ENCODE results near the gene KAZN.

KAZN gene

DNA sequence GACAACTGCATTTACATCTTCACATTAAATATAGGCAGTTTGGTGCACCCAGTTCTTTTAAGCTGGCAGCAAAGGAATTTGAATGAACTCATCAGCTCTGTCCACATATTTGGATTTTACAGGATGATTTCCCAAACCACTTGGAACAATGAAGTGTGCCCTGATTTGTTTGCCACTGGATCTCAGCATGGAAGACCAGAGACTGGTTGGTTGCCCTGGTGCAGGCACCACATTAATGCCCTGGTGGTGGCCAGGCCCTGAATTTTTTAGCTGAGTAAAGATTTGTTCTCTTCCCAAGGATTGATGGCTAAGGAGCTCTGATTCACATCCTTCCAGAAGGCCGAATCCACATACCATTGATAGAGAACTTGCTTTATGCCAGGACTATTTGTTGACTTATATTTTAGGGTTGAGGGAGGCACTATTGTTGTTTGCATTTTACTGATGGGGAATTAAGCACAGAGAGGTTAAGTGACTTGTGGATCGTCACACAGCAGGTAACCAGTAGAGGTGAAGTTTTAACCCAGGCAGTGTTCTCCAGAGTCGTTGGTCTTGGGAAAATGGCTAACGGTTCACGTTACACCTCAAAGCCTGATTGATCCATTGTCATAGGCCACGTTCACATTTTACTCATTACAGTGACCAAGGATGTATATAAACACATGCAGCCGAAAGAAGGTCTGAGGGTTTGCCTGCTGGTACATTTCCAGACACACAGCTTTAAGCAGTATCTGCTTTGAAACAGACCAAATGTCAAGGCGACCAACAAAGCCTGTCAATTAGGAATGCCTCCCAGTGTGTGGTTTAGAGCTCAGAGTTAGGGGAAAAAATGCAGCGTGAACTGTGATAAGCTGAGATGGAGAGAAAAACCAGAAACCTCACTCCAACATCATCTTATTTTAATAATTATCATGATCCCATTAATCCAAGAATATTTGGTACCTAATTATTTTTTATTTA is 50.7 kb downstream of the KAZN start:
- no peak for DNase-seq

DNA sequence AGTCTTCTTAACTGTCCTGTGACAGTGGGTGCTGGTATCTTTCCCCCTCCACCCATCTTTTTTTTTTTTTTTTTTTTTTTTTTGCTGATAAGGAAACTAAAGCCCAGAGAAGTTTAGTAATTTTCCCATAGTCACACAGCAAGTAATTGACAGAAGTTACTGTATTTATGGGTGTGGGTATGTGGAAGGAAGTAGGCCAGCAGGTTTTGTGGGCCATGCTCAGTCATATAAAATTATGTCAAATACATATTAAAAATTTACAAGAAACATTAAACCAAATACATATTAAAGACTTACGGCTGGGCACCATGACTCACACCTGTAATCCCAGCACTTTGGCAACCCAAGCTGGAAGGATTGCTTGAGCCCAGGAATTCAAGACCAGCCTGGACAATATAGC is 51.5 kb downstream of the KAZN start:
- no peak for DNase-seq

DNA sequence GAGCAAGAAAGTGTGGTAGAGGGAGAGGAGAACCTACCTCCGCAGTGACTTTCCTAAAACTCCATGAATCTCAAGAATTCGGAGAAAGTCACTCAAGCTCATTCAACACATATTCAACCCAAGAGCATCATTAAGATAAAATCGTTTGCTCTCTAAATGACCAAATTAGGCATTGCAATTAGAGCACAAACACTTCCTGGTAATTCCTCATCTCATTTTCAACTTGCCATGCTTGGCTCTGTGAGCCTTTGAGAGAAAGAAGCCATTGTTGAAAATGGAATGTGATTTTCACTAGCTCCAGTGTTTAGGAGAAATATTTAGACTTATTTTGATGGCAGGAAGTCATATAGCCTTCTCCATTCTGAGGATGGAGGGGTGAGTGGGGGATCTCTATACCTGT is 52.5 kb downstream of the KAZN start:
- no peak for DNase-seq

DNA sequence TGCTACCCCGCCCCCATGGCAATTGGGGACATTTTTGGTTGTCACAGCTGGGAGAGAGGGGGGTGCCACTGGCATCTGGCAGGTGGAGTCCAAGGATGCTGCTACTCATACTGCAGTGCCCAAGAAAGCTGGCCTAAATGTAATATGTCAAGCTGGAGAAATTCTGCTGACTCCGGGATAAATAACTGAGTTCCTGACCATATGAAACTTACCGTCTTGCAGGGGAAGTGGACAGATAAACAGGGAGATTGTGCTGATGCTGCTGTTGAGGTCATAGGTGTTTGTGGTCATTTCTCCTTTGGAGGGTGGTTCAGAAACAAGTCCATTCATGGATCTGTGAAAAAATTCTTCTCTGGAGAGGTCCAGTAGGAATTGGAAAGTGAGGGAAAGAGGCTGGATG is 54.4 kb downstream of the KAZN start:
- DNase-seq, result no peak

DNA sequence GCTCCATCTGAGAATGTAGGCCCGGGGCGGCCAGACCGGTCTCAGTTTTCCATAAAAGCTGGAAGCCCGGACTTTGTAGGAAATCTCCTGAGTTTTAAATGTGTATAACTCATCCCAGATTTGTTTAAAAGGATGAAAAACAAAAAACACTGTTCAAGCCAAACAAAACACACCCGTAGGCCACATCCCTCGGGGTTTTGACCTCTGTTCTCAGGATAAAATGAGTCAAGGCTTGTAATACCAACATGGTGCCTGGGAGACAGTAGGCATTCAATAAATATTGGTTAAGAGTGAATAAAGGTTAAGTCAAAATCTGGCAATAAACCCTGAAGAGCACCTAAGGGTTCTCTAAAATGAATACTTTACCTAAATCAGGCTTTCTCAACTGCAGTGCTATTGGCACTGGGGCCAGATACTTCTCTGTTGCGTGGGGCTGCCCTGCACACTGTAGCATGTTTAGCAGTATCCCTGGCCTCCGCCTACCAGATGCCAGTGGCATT is 55.0 kb downstream of the KAZN start:
- no peak for DNase-seq

DNA sequence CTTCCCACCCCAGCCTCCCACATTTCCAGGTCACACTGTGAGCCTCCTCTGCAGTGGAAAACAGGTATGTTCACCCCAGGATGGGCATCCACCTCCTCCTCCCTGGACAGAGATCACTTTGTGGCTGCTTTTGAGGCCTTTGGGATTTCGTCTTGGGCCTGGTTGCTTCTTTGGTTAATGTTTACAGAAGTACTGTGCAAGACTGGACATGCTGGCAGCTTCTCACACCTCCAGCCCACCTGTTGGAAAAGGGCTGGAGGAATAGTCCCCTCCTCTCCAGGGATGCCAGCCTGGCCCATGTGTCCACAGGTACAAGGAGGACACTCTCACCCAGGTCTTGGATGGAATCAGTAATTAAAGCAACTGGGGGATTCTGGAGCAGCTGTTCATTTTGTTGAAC is 56.1 kb downstream of the KAZN start:
- no peak for DNase-seq

DNA sequence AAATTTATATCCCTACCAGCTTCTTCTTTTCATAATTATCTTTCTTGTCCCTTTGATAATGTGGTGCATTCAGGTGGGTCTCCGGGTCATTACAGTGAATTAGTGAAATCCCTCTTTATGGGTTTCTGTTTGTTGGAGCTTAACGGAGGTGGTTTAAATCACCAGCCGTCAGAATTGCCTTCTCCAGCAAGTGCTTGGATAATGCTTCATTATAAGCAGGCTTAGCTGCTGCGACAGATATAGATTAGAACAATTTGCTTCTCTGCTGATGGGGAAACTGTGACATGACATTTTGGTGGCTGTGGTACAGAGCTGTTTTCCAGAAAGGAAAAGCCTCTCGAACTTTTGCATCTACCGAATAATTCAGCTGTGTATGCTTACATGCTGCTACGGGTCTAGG is 56.9 kb downstream of the KAZN start:
- no peak for DNase-seq

DNA sequence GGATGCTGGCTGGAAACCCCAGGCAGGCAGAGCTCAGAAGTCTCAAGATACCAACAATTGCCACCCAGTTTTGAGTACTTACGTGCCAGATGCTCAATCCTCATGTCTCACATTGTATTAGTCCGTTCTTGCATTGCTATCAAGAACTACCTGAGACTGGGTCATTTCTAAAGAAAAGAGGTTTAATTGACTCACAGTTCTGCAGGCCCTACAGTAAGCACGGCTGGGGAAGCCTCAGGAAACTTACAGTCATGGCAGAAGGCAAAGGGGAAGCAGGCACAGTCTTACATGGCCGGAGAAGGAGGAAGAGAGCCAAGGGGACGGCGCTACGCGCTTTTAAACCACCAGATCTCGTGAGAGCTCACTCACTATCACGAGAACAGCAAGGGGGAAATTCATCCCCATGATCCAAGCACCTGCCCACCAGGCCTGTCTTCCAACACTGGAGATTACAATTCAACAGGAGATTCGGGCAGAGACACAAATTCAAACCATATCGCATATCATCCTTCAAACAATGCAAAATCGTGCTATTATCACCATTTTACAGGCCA is 58.0 kb downstream of the KAZN start:
- DNase-seq, result no peak

DNA sequence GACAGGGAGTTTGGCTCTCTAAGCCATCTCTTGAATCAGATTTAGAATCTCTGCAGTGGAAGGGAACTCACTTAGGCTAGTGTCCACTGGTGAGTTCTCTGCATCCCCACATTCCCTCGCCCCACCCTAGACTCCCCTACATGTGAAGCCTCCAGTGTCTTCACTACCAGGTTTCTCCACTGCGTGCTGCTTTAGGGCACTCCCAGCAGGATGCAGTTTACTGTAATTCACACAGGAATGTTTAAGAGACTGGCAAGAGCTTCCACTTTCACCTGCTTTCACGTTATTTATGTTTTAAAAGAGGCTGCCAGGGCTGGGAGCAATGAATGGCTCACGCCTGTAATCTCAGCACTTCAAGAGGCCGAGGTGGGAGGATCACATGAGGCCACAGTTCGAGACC is 60.2 kb downstream of the KAZN start:
- no peak for DNase-seq

DNA sequence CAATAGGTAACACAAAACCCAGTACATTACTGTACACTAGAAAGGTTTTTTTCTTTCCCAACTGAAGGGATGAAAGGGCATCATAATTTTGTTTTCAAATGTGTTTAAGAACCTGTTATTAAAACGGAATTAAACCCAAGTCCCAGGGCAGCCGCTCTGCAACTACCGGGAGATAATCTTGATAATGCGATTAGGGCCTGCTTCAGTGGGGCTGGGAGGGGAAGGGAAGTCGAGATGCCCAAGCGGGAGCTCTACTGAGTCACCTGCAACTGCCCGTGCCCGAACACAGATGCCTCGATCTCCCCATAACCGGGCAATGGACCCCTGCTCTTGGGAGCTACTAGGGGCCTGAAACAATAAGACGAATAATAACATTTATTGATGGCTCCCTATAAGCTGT is 61.4 kb downstream of the KAZN start:
- DNase-seq, result no peak

DNA sequence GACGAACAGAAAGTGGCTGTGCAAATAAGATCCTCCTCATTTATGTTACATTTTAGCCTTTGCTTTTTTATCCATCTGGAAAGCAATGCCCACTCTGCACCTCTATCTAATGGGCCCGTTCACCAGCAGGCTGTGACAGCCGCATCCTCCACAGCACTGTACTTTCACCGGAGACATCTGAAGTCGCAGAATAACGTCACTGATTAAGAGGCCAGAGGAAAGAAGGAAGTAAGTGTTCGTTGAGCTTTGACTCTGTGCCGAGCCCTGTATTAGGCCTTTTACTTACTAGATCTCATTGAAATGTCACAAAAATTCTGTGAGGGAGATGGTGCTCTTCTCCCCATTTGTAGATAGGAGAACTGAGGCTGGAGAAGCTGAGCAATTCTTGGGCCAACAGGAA is 62.3 kb downstream of the KAZN start:
- peak; percentile 28 for DNase-seq

DNA sequence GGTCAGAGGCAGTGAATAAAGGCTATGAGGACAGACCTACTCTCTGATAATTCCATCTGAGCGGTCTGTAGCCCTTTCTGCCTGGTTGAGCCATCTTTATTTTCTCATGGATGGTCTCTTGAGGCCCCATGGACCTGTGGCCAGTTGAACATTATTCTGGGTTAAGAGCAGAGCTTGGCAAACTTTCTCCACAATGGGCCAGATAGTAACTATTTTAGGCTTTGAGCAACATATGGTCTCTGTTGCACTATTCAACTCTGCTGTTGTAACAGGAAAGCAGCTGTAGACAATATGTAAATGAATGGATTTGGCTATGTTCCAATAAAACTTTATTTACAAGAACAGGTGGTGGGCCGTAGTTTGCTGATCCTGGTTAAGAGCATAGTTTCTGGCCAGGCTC is 62.7 kb downstream of the KAZN start:
- no peak for DNase-seq

DNA sequence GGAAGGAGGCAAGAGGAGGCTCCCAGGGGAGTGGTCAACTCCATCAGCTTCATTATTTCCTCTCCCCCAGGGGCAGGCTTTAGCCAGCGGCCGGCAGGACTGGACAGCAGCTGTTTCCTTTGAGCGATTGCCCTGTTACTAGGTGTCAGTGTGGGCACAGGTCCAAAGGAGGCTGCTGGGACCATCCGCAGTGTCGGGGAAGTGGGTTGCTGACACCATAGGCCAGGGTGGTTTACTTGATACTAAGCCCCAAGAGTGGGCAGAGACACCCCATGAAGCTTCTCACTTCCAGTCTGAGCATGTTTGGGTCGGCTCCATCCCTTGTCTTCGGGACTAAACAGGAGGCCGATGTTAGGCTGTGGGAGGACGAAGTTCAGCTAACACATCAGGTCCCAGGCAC is 63.6 kb downstream of the KAZN start:
- no peak for DNase-seq

DNA sequence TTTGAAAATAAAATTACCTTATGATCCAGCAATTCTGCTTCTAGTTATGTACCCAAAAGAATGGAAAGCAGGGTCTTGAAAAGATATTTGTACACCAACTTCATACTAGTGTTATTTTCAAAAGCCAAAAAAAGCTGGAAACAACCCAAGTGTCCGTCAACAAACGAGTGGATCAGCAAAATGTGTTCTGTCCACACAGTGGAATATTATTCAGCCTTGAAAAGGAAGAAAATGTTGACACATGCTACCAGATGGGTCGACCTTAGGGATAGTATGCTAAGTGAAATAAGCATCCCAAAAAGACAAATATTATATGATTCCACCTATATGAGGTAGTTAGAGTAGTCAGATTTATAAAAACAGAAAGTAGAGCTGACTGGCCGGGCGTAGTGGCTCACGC is 65.3 kb downstream of the KAZN start:
- DNase-seq, result no peak

DNA sequence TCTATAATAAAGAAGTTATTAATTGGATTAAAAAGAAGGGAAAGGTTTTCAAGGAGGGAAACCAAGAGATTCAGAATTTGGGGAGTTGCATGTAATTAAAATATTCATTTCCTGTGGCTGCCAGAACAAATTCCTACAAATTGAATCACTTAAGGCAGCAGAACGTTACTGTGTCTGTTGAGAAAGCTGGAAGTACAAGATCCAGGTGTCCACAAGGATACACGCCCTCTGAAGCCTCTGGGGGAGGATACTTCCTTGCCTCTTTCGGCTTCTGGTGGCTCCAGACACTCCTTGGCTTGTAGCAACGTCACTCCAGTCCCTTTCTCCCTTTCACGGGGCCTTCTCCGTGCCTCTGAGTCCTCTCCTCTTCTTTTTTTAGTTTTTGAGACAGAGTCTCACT is 67.9 kb downstream of the KAZN start:
- DNase-seq, result no peak

DNA sequence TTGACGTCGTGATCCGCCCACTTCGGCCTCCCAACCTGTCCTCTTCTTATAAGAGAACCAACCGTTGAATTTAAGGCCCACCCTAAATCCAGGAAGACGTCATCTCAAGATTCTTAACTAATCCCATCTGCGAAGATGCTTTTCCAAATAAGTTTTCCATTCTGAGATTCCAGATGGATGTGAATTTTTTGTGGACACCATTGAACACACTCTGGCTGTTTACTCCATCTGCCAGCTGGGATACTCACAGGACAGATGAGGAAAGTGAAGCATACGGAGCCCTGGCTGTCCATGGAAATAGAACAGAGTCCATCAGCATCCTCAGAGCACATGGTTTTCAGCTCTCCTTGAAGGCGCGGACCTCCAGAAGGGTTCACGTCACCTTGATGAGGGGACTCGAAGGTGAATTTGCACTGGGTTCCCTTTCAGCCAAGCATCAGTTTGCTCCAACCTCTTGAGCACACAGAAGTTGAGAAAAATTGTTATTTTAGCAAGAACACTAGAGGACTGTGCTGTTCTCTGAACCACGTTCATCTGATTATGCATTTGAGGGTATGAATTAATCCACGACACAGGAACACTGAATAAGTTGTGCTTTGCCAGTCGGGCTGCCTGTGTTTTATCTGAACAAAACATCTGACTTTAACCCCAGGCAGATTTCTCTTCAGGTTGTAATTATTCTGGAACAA is 68.6 kb downstream of the KAZN start:
- DNase-seq, result no peak

DNA sequence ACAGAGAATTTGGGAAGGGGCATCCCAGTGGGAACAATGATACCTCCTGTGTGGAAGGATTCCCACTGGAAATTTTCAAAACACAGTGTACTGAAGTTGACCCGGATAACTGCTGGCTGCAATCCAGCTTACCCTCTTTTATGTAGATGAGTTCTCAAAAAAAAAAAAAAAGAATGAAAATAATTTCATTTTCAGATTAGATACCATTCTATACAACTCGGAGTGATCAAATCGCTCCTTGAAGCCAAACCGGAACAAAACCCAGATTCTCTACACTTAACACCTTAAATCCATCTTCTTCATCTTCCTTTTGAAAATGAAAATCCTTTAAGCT is 69.1 kb downstream of the KAZN start:
- no peak for DNase-seq

DNA sequence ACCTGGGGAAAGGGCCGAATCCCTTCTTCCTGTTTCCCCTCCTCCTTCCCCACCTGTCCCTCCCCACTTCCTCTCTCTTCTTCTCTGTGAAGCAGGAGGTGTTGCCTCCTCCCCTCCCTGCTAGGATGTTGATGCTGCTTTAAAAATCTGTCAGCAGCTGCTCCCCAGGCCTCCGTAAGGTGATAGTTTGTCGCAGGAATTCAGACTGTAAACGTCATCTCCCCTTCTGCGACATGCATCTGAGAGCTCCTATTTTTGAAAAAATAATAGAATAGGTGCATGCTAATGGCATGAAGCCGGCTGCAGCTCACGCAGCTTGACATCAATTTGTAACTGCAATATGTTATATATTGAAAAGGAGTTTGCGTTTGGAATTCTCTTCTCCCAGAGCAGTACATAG is 70.1 kb downstream of the KAZN start:
- no peak for DNase-seq

DNA sequence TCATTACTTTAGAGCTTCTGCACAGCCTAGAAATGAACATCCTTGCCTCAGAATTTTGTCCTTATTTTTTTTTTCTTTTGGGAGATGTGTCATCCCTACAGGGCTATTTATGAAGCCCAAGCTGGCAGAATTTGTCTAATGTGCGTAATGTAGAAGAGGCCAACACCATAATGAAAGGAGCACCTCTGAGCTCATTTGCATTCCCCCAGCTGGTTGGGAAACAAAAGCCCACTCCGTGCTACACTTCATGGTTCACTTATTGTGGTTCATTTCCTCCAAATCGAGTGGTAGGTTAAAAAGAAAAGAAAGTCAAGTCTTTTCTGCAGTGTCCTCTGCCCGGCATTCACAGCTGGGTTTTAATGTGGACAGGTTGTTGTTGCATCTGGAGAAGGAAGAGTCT is 73.5 kb downstream of the KAZN start:
- no peak for DNase-seq

DNA sequence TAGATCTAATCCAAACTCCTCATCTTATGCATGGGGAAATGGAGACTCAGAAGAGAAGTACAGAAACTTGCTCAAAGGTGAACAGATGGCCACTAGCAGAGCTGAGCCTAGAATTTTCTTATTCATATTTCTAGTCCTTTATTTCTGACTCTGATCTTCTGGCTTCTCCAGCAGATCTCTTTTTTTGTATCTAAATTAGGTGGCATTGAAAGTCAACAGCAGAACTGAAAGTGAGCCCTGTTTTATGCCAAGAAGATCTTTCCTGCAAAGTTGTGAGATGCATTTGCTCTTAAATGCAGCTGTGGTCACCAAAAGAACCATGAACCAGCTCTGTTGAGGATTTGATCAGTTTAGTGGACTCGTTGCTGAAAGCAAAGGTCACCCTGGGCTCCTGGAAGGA is 75.5 kb downstream of the KAZN start:
- no peak for DNase-seq

DNA sequence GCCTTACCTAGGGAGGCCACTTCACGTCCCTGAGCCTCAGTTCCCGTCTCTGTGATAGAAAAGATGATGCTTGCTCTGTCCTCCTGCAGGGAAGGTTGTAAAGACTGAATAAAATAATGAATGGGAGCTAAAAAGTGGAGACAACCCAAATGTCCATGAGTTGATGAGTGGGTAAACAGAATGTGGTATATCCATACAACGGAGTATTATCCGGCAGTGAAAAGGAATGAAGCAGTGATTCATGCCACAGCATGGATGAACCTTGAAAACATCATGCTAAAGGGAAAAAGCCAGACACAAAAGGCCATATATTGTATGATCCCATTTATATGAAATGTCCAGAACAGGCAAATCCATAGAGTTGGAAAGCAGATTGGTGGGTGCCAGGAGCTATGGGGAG is 77.9 kb downstream of the KAZN start:
- DNase-seq, result no peak

DNA sequence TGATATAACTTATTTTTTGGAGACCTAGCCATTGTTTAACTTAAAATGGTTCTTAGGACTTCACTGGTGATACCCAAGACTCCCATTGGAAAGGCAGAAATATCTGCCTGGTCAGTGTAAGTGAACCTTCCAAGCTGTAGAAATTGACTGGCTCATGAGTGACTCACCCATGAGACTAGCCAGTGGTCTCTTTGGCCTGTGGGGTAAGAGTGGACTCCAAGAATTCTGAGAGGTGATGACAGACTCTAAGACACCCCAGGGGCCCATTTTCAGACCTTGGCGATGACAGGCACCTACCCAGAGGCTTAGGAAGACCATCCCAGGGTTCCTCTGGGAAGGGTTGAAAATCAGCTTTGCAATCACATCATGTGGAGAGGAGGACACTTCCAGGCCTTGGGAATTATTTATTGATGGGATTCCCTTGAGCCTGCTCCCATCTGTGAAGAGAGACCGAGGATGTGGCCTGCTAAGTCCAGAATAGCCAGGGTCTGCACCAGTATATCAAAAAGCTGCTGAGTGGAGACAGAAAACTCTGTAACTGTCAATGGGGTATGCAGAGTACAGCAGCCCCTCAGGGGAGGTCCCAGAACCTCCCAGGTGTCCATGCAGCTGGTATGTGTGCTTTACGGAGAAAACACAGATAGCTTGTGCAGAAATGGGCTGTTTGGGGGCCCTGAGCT is 78.9 kb downstream of the KAZN start:
- DNase-seq, result no peak

DNA sequence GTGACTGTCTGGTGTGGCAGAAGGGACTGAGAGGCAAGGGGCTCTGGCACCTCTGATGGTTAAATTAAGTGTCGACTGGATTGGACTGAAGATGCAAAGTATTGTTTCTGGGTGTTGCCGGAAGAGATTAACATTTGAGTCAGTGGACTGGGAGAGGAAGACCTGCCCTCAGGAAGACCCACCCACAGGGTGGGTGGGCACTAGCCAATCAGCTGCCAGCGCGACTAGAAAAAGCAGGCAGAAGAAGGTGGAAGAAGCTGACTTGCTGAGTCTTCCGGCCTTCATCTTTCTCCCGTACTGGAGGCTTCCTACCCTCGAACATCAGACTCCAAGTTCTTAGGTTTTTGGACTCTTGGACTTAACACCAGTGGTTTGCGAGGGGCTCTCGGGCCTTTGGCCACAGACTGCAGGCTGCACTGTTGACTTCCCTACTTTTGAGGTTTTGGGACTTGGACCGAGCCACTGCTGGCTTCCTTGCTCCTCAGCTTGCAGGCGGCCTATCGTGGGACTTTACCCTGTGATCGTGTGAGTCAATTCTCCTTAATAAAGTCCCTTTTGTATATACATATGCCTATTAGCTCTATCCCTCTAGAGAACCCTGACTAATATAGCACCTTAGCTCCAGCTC is 79.6 kb downstream of the KAZN start:
- DNase-seq, result no peak
